ENCODE data around the gene UBE2R2.

The UBE2R2 gene

GRCh38 chr9:33843312-33843961 lies 26.5 kb downstream of the UBE2R2 start:
- TF ChIP-seq CTCF (conservative IDR thresholded peaks at IDR 0.05) = no peak
- TF ChIP-seq ZFX (IDR thresholded peaks at IDR 0.05) = no peak
- no peak overlapping the region for H3K27ac ChIP-seq

DNA sequence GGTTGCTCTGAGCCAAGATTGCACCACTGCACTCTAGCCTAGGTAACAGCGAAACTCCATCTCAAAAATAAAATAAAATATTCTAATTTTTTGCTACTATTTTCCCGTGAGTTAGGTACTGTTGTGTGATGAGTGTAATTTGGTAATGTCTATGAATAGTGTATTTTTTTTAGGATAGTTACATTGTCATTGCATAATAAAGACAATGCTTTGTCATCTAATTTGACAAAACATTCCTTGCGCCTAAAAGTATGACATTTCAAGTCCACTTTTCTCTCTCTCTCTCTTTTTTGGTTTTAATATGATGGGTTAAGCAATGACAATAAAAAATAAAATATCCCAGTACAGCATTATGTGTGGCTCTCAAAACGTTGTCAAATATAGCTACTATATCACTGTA lies 29.3 kb downstream of the UBE2R2 start:
- TF ChIP-seq ZFX (IDR thresholded peaks at IDR 0.05) = no peak
- no peak for TF ChIP-seq CTCF (conservative IDR thresholded peaks at IDR 0.05)
- H3K27ac ChIP-seq = no peak overlapping the region

GRCh38 chr9:33847894-33848205 lies 30.9 kb downstream of the UBE2R2 start:
- peak overlapping the region; percentile 66 for H3K27ac ChIP-seq

DNA sequence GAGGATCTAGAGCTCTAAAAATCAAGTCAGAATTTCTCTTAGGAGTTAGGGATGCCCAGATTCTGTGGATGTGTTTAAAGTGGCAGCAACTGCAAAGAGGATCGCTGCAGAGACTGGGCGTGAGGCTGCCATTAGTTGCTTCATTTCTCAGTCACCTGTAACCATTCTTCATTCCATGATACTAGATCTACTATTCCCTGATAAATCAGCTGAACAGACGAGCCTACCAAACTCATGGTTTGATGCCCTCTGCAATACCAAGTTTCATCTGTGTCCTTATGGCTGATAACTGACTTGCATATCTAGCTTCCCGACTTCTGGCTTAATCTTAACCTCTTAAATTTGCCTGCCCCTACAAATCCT lies 33.3 kb downstream of the UBE2R2 start:
- H3K27ac ChIP-seq = peak overlapping the region; percentile 31; the same call in 1 of the 2 replicates
- no peak for TF ChIP-seq ZFX (IDR thresholded peaks at IDR 0.05)
- no peak for TF ChIP-seq CTCF (conservative IDR thresholded peaks at IDR 0.05)

- H3K27ac ChIP-seq = no peak overlapping the region
- TF ChIP-seq CTCF (conservative IDR thresholded peaks at IDR 0.05) = no peak
- no peak for TF ChIP-seq ZFX (IDR thresholded peaks at IDR 0.05)
Observed at GRCh38 chr9:33850677-33851076, 33.7 kb downstream of the UBE2R2 start.

DNA sequence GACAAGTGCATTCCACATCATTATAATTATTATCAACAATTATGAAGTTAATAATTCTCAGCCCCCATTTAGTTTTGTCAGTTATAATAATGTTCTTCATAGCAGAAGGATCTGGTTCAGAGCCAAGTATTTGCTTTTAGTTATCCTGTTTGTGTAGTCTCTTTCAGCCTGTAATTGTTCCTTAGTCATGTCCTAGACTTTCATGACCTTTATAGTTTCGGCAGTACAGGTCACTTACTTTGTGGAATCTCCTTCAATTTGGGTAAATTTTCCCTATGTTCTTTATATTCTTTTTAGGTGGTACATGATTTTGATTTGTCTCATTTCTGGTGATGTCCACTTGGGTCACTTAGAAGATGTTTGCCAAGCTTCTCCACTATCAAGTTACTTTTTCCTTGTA lies 34.3 kb downstream of the UBE2R2 start:
- TF ChIP-seq CTCF (conservative IDR thresholded peaks at IDR 0.05) (no peak), ZFX (IDR thresholded peaks at IDR 0.05) (no peak)
- H3K27ac ChIP-seq = no peak overlapping the region

DNA sequence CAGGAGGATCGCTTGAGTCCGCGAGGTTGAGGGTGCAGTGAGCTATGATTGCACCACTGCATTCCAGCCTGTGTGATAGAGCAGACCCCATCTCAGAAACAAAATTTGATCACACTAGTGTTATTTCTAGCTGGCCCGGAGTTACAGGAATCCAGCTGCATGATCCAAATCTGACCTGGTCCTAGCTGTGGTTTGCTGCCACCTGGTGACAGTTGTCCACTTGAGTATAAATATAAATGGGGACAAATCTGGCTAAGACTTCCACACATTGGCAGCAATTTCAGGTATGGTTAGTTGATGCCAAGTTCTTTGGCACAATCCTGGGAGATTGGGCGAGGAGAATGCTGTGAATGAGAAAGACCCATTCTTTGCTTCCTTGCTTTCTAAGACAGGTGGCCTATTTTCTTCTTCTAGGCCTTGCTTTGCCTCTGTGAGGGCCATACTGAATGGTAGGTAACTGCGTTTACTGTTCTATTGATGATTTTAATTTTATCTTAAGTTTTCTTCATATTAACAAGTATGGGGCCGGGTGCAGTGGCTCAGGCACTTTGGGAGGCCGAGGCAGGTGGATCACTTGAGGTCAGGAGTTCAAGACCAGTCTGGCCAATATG lies 35.4 kb downstream of the UBE2R2 start:
- 0 out of 2 replicates have a peak overlapping the region, but pooled peaks have one; percentile 13 for H3K27ac ChIP-seq

More for the DNA sequence above, 35.4 kb downstream of the UBE2R2 start:
- TF ChIP-seq ZFX (IDR thresholded peaks at IDR 0.05) (no peak), CTCF (conservative IDR thresholded peaks at IDR 0.05) (peak; percentile 87)

Data from C4-2B (cell line).